CD14-positive monocyte (primary cell): Measurements from ENCODE around the gene LRRC59. TPM values are rescaled to one million over a fixed set of nuclear protein-coding genes. Genes with fewer than 3 reads are reported as not detected.

Experiments
- DNase-seq, 3 donors: peaks; one replicate each; pipeline ENCODE4 v3.0.0-alpha.2; 2011 to 2022
- H2AFZ ChIP-seq: 2 replicates; pipeline ENCODE4 v1.6.0; 2012; ENCODE audit warnings: mild to moderate bottlenecking, low read depth, low read length, inconsistent platforms; ENCODE audit not compliant: insufficient read depth, poor library complexity, severe bottlenecking
- H3K27ac ChIP-seq, 2 donors: 1 replicate in 1 of 2; 2 replicates in 1 of 2; pipeline ENCODE4 v1.5.1; 2012 to 2013; ENCODE audit warnings: low read length in 2 of 2, control low read depth in 1 of 2, inconsistent platforms in 1 of 2, low read depth in 1 of 2, mild to moderate bottlenecking in 1 of 2
- H3K27me3 ChIP-seq, 2 donors: one replicate each; pipeline versions ENCODE4 v1.6.0 to v1.6.1; 2011 to 2013; ENCODE audit warnings: low read length in 2 of 2; ENCODE audit not compliant: control insufficient read depth in 2 of 2, insufficient read depth in 2 of 2
- H3K36me3 ChIP-seq, 2 donors: replicated peaks in 1 of 2; 1 replicate in 1 of 2; 2 replicates in 1 of 2; pipeline versions ENCODE4 v1.5.1 to v1.6.1; 2012 to 2013; ENCODE audit warnings: low read length in 2 of 2, control low read depth in 1 of 2, inconsistent platforms in 1 of 2, mild to moderate bottlenecking in 1 of 2; ENCODE audit not compliant: insufficient read depth in 2 of 2, control insufficient read depth in 1 of 2
- H3K4me1 ChIP-seq, 2 donors: 1 replicate in 1 of 2; 2 replicates in 1 of 2; pipeline versions ENCODE4 v1.5.1 to v1.6.1; 2012 to 2013; ENCODE audit warnings: low read length in 2 of 2, control low read depth in 1 of 2, inconsistent platforms in 1 of 2, mild to moderate bottlenecking in 1 of 2, moderate library complexity in 1 of 2; ENCODE audit not compliant: insufficient read depth in 2 of 2, control insufficient read depth in 1 of 2
- H3K4me2 ChIP-seq: replicated peaks from 2 replicates; pipeline ENCODE3; 2012; ENCODE audit warnings: low read length, moderate library complexity, mild to moderate bottlenecking; ENCODE audit not compliant: poor library complexity, severe bottlenecking; ENCODE audit errors: extremely low read depth
- H3K4me3 ChIP-seq, 3 experiments: fragments of 200-600 bp in 1 of 3; sonication (generic) in 1 of 3; replicated peaks in 1 of 3; 1 replicate in 2 of 3; 2 replicates in 1 of 3; pipeline ENCODE4 v1.5.1; 2011 to 2013; ENCODE audit warnings: low read length in 3 of 3, mild to moderate bottlenecking in 3 of 3, control low read depth in 2 of 3, low read depth in 2 of 3, inconsistent platforms in 1 of 3, moderate library complexity in 1 of 3
- H3K79me2 ChIP-seq: 2 replicates; pipeline ENCODE4 v1.6.0; 2012; ENCODE audit warnings: mild to moderate bottlenecking, control low read depth, inconsistent platforms, low read length, moderate library complexity; ENCODE audit not compliant: insufficient read depth
- H3K9ac ChIP-seq: 2 replicates; pipeline ENCODE4 v1.6.0; 2017; ENCODE audit warnings: low read length, mild to moderate bottlenecking; ENCODE audit not compliant: insufficient read depth, poor library complexity, severe bottlenecking
- H3K9me3 ChIP-seq, 2 donors: replicated peaks in 1 of 2; 1 replicate in 1 of 2; 2 replicates in 1 of 2; pipeline versions ENCODE4 v1.5.1 to v1.6.1; 2012 to 2013; ENCODE audit warnings: low read length in 2 of 2, control low read depth in 1 of 2; ENCODE audit not compliant: control insufficient read depth in 1 of 2, insufficient read depth in 1 of 2
- H4K20me1 ChIP-seq: 2 replicates; pipeline ENCODE4 v1.6.0; 2012; ENCODE audit warnings: mild to moderate bottlenecking, low read length, control low read depth, moderate library complexity; ENCODE audit not compliant: insufficient read depth
- H3K27ac Mint-ChIP-seq, 7 donors: one replicate each; pipeline ENCODE4 v1.8.0; 2020; ENCODE audit warnings: mild to moderate bottlenecking in 7 of 7, mixed read lengths in 7 of 7, moderate library complexity in 6 of 7, inconsistent platforms in 2 of 7
- H3K27me3 Mint-ChIP-seq, 3 donors: one replicate each; pipeline ENCODE4 v1.8.0; 2021 to 2022; ENCODE audit warnings: low read depth in 3 of 3, mild to moderate bottlenecking in 3 of 3, mixed read lengths in 3 of 3, moderate library complexity in 3 of 3, inconsistent platforms in 1 of 3
- H3K36me3 Mint-ChIP-seq, 2 donors: one replicate each; pipeline ENCODE4 v1.8.0; 2020; ENCODE audit warnings: mixed read lengths in 2 of 2, inconsistent platforms in 1 of 2, mild to moderate bottlenecking in 1 of 2
- H3K4me1 Mint-ChIP-seq: one replicate; pipeline ENCODE4 v1.8.0; 2020; ENCODE audit warnings: mild to moderate bottlenecking, mixed read lengths
- H3K4me3 Mint-ChIP-seq, 2 donors: one replicate each; pipeline ENCODE4 v1.8.0; 2020; ENCODE audit warnings: mild to moderate bottlenecking in 2 of 2, mixed read lengths in 2 of 2, moderate library complexity in 1 of 2
- H3K9me3 Mint-ChIP-seq, 7 donors: one replicate each; pipeline ENCODE4 v1.8.0; 2020 to 2022; ENCODE audit warnings: mixed read lengths in 7 of 7, mild to moderate bottlenecking in 6 of 7, moderate library complexity in 6 of 7, inconsistent platforms in 2 of 7
- CTCF ChIP-seq: fragments of 200-600 bp; IDR thresholded peaks from one replicate; pipeline ENCODE4 v1.8.0; 2022; ENCODE audit warnings: antibody characterized with exemption, mild to moderate bottlenecking
- WGBS: methylation state at CpG from one replicate; pipeline ENCODE4 v1.1.5; 2013; ENCODE audit warnings: missing lambda C conversion rate; ENCODE audit not compliant: insufficient coverage; 5-methylcytosine and 5-hydroxymethylcytosine counted together
- intact Hi-C, 2 donors: fragments of 100-400 bp; cut with micrococcal nuclease; formaldehyde crosslinking; loops; one replicate each; pipeline versions ENCODE4 v1.15.0 to v1.15.1; 2023
- polyA minus RNA-seq: library from RNA; depleted of rRNA, polyadenylated mRNA; stranded (reverse); fragments of >200 nt; gene quantifications from 2 replicates; pipeline ENCODE4 v1.2.3, GENCODE V29; 2012
- polyA plus RNA-seq, 3 donors: library from polyadenylated mRNA; depleted of rRNA in 1 of 3; unstranded in 2 of 3; stranded (reverse) in 1 of 3; fragments of 300-500 nt in 2 of 3; fragments of >200 nt in 1 of 3; fragmentation: Illumina TruSeq in 2 of 3; gene quantifications; 1 replicate in 2 of 3; 2 replicates in 1 of 3; pipeline ENCODE4 v1.2.3, GENCODE V29; 2012 to 2021
- total RNA-seq, 12 experiments: library from RNA in 1 of 12; stranded (reverse) in 1 of 12; fragments of 120-200 nt in 1 of 12; gene quantifications; one replicate each; pipeline ENCODE4 v1.2.4 and lab custom pipeline; 2013 to 2026; ENCODE audit warnings: mixed read lengths in 6 of 12, inconsistent platforms in 1 of 12

Gene LRRC59
- total RNA-seq (2013) = 45.5 TPM
- polyA plus RNA-seq (10 to 100 TPM; 36.6 to 48.9 (median 45.7) TPM), polyA minus RNA-seq (37.0 and 54.3 TPM in 2 replicates), total RNA-seq (lab: John Stamatoyannopoulos, UW) (97.0 to 126 (median 111) reads per million in 11 experiments)

DNA sequence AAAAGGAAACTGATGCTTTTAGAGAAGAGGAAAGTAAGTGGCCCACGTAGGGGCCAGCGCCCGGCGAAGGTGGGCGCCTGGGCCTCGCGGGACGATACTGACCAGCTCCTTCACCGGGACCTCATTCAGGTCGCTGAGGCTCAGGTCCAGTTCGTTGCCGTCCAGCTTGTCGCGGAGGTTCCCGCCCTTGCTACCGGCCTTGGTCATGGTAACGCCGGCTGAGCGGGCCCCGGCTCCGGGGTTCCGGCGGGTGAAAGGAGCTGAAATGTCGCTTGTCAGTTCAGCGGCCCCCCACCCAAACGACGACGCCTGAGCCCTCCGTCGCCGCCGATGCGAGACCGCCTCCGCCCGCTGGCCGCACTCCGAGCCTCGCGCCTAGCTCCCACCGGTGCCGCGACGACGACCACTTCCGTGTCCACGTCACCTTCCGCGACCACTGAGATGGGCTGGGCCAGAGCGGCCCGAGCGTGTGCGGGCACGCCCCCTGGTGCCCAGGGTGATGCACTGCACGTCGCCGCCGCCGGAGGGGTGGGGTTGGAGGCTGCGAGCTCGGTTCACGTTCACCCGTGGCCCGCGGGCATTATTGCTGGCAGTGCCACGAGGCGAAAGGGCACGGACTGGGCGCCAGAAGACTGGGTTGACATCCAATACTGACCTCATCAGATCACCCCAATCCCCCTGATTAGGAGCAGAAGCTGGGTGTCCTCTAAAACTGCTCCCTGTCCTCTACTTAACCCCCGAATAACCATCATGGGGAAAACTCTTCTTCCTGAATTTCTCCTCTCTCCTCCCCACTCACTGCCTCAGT lies at the start of gene LRRC59:
Gene LRRC59 (minus strand): TSS at position 413 of the 808 bp plus-strand sequence. CDS start 206 bp downstream, at position 207.
- Histone ChIP-seq H2AFZ (peak within 1 kb of the TSS; percentile 81), H3K9me3 (no peaks in the 10 kb centered on the region), H4K20me1 (peaks cover 45% of the 10 kb centered on the region), H3K9ac (peak within 1 kb of the TSS; percentile 93), H3K27ac (peak within 1 kb of the TSS; percentile 80 to 96), H3K4me1 (peaks cover 25 to 29% of the 10 kb centered on the region in 2 donors), H3K27me3 (no peaks in the 10 kb centered on the region), H3K36me3 (peaks cover 28 to 29% of the 10 kb centered on the region in 2 donors), H3K4me3 (peak within 1 kb of the TSS; percentile 93 to 99 (median 95)), H3K4me2 (peak within 1 kb of the TSS; percentile 96), H3K79me2 (peaks cover 45% of the 10 kb centered on the region)
- Mint-ChIP-seq H3K36me3 (peaks cover 30 to 33% of the 10 kb centered on the region in 2 donors), H3K27me3 (peaks cover 0 to 6% (median 2%) of the 10 kb centered on the region in 3 donors), H3K4me3 (peak within 1 kb of the TSS; percentile 86 to 89), H3K27ac (peak within 1 kb of the TSS; percentile 84 to 94 (median 90)), H3K4me1 (peaks cover 28% of the 10 kb centered on the region), H3K9me3 (peaks cover 0 to 8% (median 3%) of the 10 kb centered on the region in 7 donors)
- intact Hi-C loops = loop anchor here in 1 of 2 donors (2.0 kb wide), 1 partner anchor 25 kb away; the partner anchor contains the start of genes EME1 and MRPL27
- DNase-seq = peak; percentile 72 to 87 (median 87)
- peak; percentile 99 for TF ChIP-seq CTCF
- under 1% methylated on average over 67 of the region's 70 CpGs for WGBS

GRCh38 chr17:50445730-50446325 lies 48.5 kb upstream of the LRRC59 start:
- Mint-ChIP-seq H3K36me3 (peaks cover 2 to 6% of the 10 kb centered on the region in 2 donors), H3K9me3 (peaks cover 0 to 2% (median 0%) of the 10 kb centered on the region in 7 donors), H3K4me1 (no peaks in the 10 kb centered on the region), H3K27ac (no peak overlapping the region), H3K27me3 (peaks cover 0 to 2% (median 1%) of the 10 kb centered on the region in 3 donors), H3K4me3 (no peak overlapping the region)
- H3K4me2 ChIP-seq = no peak overlapping the region
- no CpG with 5 or more reads among the region's 1 CpG for WGBS
- no peaks in the 10 kb centered on the region for H3K27me3 ChIP-seq
- DNase-seq = no peak
- no peaks in the 10 kb centered on the region for H3K79me2 ChIP-seq
- H3K4me1 ChIP-seq = no peaks in the 10 kb centered on the region
- H4K20me1 ChIP-seq = peaks cover 3% of the 10 kb centered on the region
- intact Hi-C loops = no loop called here
- TF ChIP-seq CTCF = no peak
- H3K4me3 ChIP-seq = no peak overlapping the region
- no peak overlapping the region for H2AFZ ChIP-seq
- no peak overlapping the region for H3K27ac ChIP-seq
- no peaks in the 10 kb centered on the region for H3K36me3 ChIP-seq
- no peaks in the 10 kb centered on the region for H3K9me3 ChIP-seq
- no peak overlapping the region for H3K9ac ChIP-seq
